ENCODE data around the gene CDC7.
A peak's percentile ranks its signal among the peaks of the same experiment; 100 is the strongest.

The CDC7 gene

GRCh38 chr1:91520942-91521507 is 20.4 kb downstream of the CDC7 start:
- no peak for TF ChIP-seq CTCF (IDR thresholded peaks at IDR 0.05; ENCODE audit: insufficient read depth, low read depth, low read length, missing control alignments)
- no peak for DNase-seq (ENCODE audit: low read depth)
- H3K4me3 ChIP-seq (ENCODE audit: low read depth, low read length), result no peak overlapping the region

GRCh38 chr1:91523482-91523881 is 22.8 kb downstream of the CDC7 start:
- DNase-seq (ENCODE audit: low read depth), result peak; percentile 64
- TF ChIP-seq CTCF (IDR thresholded peaks at IDR 0.05; ENCODE audit: insufficient read depth, low read depth, low read length, missing control alignments), result no peak
- no peak overlapping the region for H3K4me3 ChIP-seq (ENCODE audit: low read depth, low read length)

- TF ChIP-seq CTCF (IDR thresholded peaks at IDR 0.05; ENCODE audit: insufficient read depth, low read depth, low read length, missing control alignments), result no peak
- H3K4me3 ChIP-seq (ENCODE audit: low read depth, low read length), result no peak overlapping the region
- no peak for DNase-seq (ENCODE audit: low read depth)
Measured at GRCh38 chr1:91526496-91526895, 25.8 kb downstream of the CDC7 start.

GRCh38 chr1:91527266-91527765 is 26.7 kb downstream of the CDC7 start:
- TF ChIP-seq CTCF (IDR thresholded peaks at IDR 0.05; ENCODE audit: insufficient read depth, low read depth, low read length, missing control alignments), result no peak
- no peak overlapping the region for H3K4me3 ChIP-seq (ENCODE audit: low read depth, low read length)
- DNase-seq (ENCODE audit: low read depth), result no peak

- H3K4me3 ChIP-seq (ENCODE audit: low read depth, low read length), result no peak overlapping the region
- no peak for TF ChIP-seq CTCF (IDR thresholded peaks at IDR 0.05; ENCODE audit: insufficient read depth, low read depth, low read length, missing control alignments)
- DNase-seq (ENCODE audit: low read depth), result no peak
Measured at GRCh38 chr1:91527781-91528180, 27.1 kb downstream of the CDC7 start.

- peak; percentile 49 for DNase-seq (ENCODE audit: low read depth)
- H3K4me3 ChIP-seq (ENCODE audit: low read depth, low read length), result no peak overlapping the region
- peak; percentile 21 for TF ChIP-seq CTCF (IDR thresholded peaks at IDR 0.05; ENCODE audit: insufficient read depth, low read depth, low read length, missing control alignments)
Measured at GRCh38 chr1:91529856-91530255, 29.2 kb downstream of the CDC7 start.
